HepG2 (cell line): Measurements from ENCODE around the gene FBP2. TPM values are rescaled to one million over a fixed set of nuclear protein-coding genes. Genes with fewer than 3 reads are reported as not detected.

Experiments
- BORCS8-MEF2B ChIP-seq: sonication (generic); formaldehyde crosslinking; IDR thresholded peaks from 2 replicates; pipeline ENCODE4 v1.8.0; 2022; ENCODE audit warnings: mild to moderate bottlenecking, missing genetic modification reagents
- ETV5 ChIP-seq: IDR thresholded peaks from 2 replicates; pipeline ENCODE4 v1.6.1; 2018; ENCODE audit warnings: missing biosample characterization, missing genetic modification reagents, inconsistent platforms, borderline replicate concordance
- MAZ ChIP-seq, 2 experiments: sonication (generic) in 1 of 2; formaldehyde crosslinking in 1 of 2; IDR thresholded peaks; 2 replicates each; pipeline versions ENCODE4 v1.5.0 to v1.6.1; 2012 to 2020; ENCODE audit warnings: low read depth in 2 of 2, mild to moderate bottlenecking in 2 of 2, borderline replicate concordance in 1 of 2, improper control_type of control experiment in 1 of 2, low read length in 1 of 2, missing genetic modification reagents in 1 of 2, moderate library complexity in 1 of 2
- MEIS1 ChIP-seq: sonication (generic); formaldehyde crosslinking; IDR thresholded peaks from 2 replicates; pipeline ENCODE4 v1.9.0; 2021; ENCODE audit warnings: mild to moderate bottlenecking, missing genetic modification reagents, moderate library complexity, borderline replicate concordance
- MXI1 ChIP-seq: IDR thresholded peaks from 3 replicates; pipeline ENCODE4 v1.6.1; 2012; ENCODE audit warnings: low read depth, low read length, inconsistent platforms, borderline replicate concordance
- NFYC ChIP-seq: IDR thresholded peaks from 2 replicates; pipeline ENCODE4 v1.6.1; 2016; ENCODE audit warnings: missing genetic modification reagents, missing compliant biosample characterization
- NR2F6 ChIP-seq, 2 experiments: IDR thresholded peaks; 2 replicates each; pipeline ENCODE4 v1.6.1; 2016; ENCODE audit warnings: antibody characterized with exemption in 1 of 2, mild to moderate bottlenecking in 1 of 2
- RNF2 ChIP-seq: fragments of 450-650 bp; conservative IDR thresholded peaks from 2 replicates; pipeline ENCODE4 v1.6.1; 2016; ENCODE audit warnings: low read depth
- RXRA ChIP-seq: sonication (generic); formaldehyde crosslinking; IDR thresholded peaks from 2 replicates; pipeline ENCODE4 v1.5.1; 2020; ENCODE audit warnings: missing genetic modification reagents
- SALL1 ChIP-seq: sonication (generic); formaldehyde crosslinking; IDR thresholded peaks from 2 replicates; pipeline ENCODE4 v1.8.0; 2022; ENCODE audit warnings: mild to moderate bottlenecking, missing genetic modification reagents
- SOX5 ChIP-seq: IDR thresholded peaks from 2 replicates; pipeline ENCODE4 v1.6.1; 2016; ENCODE audit warnings: borderline replicate concordance
- SOX6 ChIP-seq, 2 experiments: fragments of 450-650 bp in 1 of 2; sonication (generic) in 1 of 2; formaldehyde crosslinking in 1 of 2; IDR thresholded peaks; 2 replicates each; pipeline versions ENCODE4 v1.4.0 to v1.6.1; 2017 to 2020; ENCODE audit warnings: antibody characterized with exemption in 1 of 2, mild to moderate bottlenecking in 1 of 2, missing genetic modification reagents in 1 of 2
- STAG1 ChIP-seq: sonication (generic); formaldehyde crosslinking; IDR thresholded peaks from 2 replicates; pipeline ENCODE4 v1.4.0; 2020; ENCODE audit warnings: missing genetic modification reagents
- STAT6 ChIP-seq: sonication (generic); formaldehyde crosslinking; IDR thresholded peaks from 2 replicates; pipeline ENCODE4 v1.4.0; 2020; ENCODE audit warnings: missing genetic modification reagents, mild to moderate bottlenecking, borderline replicate concordance
- UBTF ChIP-seq: sonication (generic); formaldehyde crosslinking; IDR thresholded peaks from 2 replicates; pipeline ENCODE4 v1.4.0; 2020; ENCODE audit warnings: mild to moderate bottlenecking, missing genetic modification reagents
- YEATS2 ChIP-seq: sonication (generic); formaldehyde crosslinking; IDR thresholded peaks from 2 replicates; pipeline ENCODE4 v1.4.0; 2020; ENCODE audit warnings: missing genetic modification reagents, borderline replicate concordance
- ZFY ChIP-seq: sonication (generic); formaldehyde crosslinking; IDR thresholded peaks from 2 replicates; pipeline ENCODE4 v1.4.0; 2020; ENCODE audit warnings: missing genetic modification reagents
- ZNF251 ChIP-seq: sonication (generic); formaldehyde crosslinking; IDR thresholded peaks from 2 replicates; pipeline ENCODE4 v1.9.0; 2021; ENCODE audit warnings: mild to moderate bottlenecking, missing genetic modification reagents
- ZNF317 ChIP-seq: sonication (generic); formaldehyde crosslinking; IDR thresholded peaks from 2 replicates; pipeline ENCODE4 v1.5.0; 2020; ENCODE audit warnings: mild to moderate bottlenecking, missing genetic modification reagents
- ZNF468 ChIP-seq: sonication (generic); formaldehyde crosslinking; IDR thresholded peaks from 2 replicates; pipeline ENCODE4 v1.8.0; 2022; ENCODE audit warnings: mild to moderate bottlenecking, moderate library complexity, missing genetic modification reagents
- ZNF543 ChIP-seq: sonication (generic); formaldehyde crosslinking; IDR thresholded peaks from 2 replicates; pipeline ENCODE4 v1.4.0; 2020; ENCODE audit warnings: mild to moderate bottlenecking, missing genetic modification reagents
- ZNF616 ChIP-seq: sonication (generic); formaldehyde crosslinking; IDR thresholded peaks from 2 replicates; pipeline ENCODE4 v1.5.0; 2020; ENCODE audit warnings: low read depth, mild to moderate bottlenecking, missing genetic modification reagents
- polyA plus RNA-seq, 8 experiments: library from polyadenylated mRNA; depleted of rRNA in 3 of 8; stranded (reverse) in 7 of 8; unstranded in 1 of 8; fragments of >200 nt; fragmentation: Illumina TruSeq in 4 of 8; extraction: Trizol in 4 of 8; gene quantifications; 2 replicates each; pipeline versions ENCODE4 v1.2.1 to v1.2.3, GENCODE V29; 2011 to 2016; ENCODE audit warnings: low read depth in 4 of 8, missing spikeins in 1 of 8, mixed read lengths in 1 of 8; ENCODE audit not compliant: insufficient read depth in 1 of 8
- total RNA-seq, 5 experiments: library from RNA; depleted of rRNA; stranded (reverse); fragments of >200 nt; fragmentation: Illumina TruSeq; extraction: Trizol; gene quantifications; 2 replicates each; pipeline ENCODE4 v1.2.3, GENCODE V29; 2016; ENCODE audit warnings: low read depth in 1 of 5
- TF ChIP-seq, protein P1 (sequence below): sonication (generic); formaldehyde crosslinking; IDR thresholded peaks from 2 replicates; pipeline ENCODE4 v1.4.0; 2020; ENCODE audit warnings: missing genetic modification reagents

The FBP2 gene
- total and polyA plus RNA-seq, 2 of the 13 experiments (the other 11 are each of a cell fraction or from before 2014, with no cell fraction given) = not detected

DNA sequence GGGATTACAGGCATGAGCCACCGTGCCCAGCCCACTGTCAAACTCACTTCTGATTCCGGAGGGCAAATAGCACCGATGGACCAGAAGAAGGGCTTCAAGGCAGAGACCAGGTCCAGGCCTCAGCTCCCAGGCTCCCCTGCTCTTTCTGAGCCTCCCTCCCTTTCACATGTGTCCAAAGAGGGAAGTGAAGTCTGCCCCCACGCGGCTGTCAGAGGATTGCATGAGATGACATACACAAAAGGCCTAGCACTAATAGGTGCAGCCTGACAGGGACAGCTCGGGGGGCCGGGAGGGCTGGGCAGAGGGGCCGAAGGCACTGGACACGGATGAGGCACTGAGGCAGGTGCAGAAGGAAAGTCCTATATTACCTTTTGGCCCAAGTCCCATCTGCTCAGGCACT, 29.6 kb upstream of the FBP2 start (continued):
- TF ChIP-seq RXRA (CRISPR knock-in tag) (0 out of 2 replicates have a peak, but pooled peaks have one; percentile 26), ZNF251 (CRISPR knock-in tag) (no peak), ZNF616 (CRISPR knock-in tag) (0 out of 2 replicates have a peak, but pooled peaks have one; percentile 53), BORCS8-MEF2B (CRISPR knock-in tag) (peak; percentile 82; the same call in 1 of the 2 replicates), MAZ (IDR thresholded peaks at IDR 0.05; ENCODE audit: borderline replicate concordance, low read depth, low read length) (0 out of 2 replicates have a peak, but pooled peaks have one; percentile 68), MAZ (CRISPR knock-in tag; IDR thresholded peaks at IDR 0.05; ENCODE audit: low read depth) (peak; percentile 84), NFYC (CRISPR knock-in tag) (peak; percentile 19; the same call in 1 of the 2 replicates), UBTF (CRISPR knock-in tag) (peak; percentile 60; the same call in 1 of the 2 replicates), MXI1 (peak; percentile 32; the same call in 1 of the 3 replicates), ZNF468 (CRISPR knock-in tag) (no peak), RNF2 (0 out of 2 replicates have a peak, but pooled peaks have one; percentile 47), MEIS1 (CRISPR knock-in tag) (peak; percentile 87; the same call in 1 of the 2 replicates), STAG1 (CRISPR knock-in tag) (peak; percentile 86), ZNF317 (no peak), YEATS2 (peak; percentile 38; the same call in 1 of the 2 replicates), STAT6 (CRISPR knock-in tag) (no peak), SOX6 (IDR thresholded peaks at IDR 0.05) (no peak), SOX6 (CRISPR knock-in tag; IDR thresholded peaks at IDR 0.05) (0 out of 2 replicates have a peak, but pooled peaks have one; percentile 29), ETV5 (CRISPR knock-in tag) (peak; percentile 37; the same call in 1 of the 2 replicates), SALL1 (CRISPR knock-in tag) (peak; percentile 79), NR2F6 (IDR thresholded peaks at IDR 0.05) (no peak), NR2F6 (CRISPR knock-in tag; IDR thresholded peaks at IDR 0.05) (peak; percentile 32; the same call in 1 of the 2 replicates), SOX5 (peak; percentile 20; the same call in 1 of the 2 replicates), ZFY (peak; percentile 87), ZNF543 (CRISPR knock-in tag) (0 out of 2 replicates have a peak, but pooled peaks have one; percentile 44)
- TF ChIP-seq, protein P1, sequence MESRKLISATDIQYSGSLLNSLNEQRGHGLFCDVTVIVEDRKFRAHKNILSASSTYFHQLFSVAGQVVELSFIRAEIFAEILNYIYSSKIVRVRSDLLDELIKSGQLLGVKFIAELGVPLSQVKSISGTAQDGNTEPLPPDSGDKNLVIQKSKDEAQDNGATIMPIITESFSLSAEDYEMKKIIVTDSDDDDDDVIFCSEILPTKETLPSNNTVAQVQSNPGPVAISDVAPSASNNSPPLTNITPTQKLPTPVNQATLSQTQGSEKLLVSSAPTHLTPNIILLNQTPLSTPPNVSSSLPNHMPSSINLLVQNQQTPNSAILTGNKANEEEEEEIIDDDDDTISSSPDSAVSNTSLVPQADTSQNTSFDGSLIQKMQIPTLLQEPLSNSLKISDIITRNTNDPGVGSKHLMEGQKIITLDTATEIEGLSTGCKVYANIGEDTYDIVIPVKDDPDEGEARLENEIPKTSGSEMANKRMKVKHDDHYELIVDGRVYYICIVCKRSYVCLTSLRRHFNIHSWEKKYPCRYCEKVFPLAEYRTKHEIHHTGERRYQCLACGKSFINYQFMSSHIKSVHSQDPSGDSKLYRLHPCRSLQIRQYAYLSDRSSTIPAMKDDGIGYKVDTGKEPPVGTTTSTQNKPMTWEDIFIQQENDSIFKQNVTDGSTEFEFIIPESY = peak; percentile 12; the same call in 1 of the 2 replicates
